Adipocyte (in vitro differentiated cells): Measurements from ENCODE around the gene WFDC2.

Experiments
- DNase-seq: peaks from one replicate; pipeline ENCODE4 v3.0.0-alpha.2; 2015; ENCODE audit warnings: low read depth
- H3K27me3 ChIP-seq: replicated peaks from 2 replicates; pipeline ENCODE4 v1.7.0; 2013; ENCODE audit warnings: mild to moderate bottlenecking, low read length, moderate library complexity; ENCODE audit not compliant: control insufficient read depth, insufficient read depth
- H3K36me3 ChIP-seq: 2 replicates; pipeline ENCODE4 v1.7.0; 2013; ENCODE audit warnings: low read length, mild to moderate bottlenecking, moderate library complexity; ENCODE audit not compliant: control insufficient read depth, insufficient read depth, severe bottlenecking
- H3K4me1 ChIP-seq: 2 replicates; pipeline ENCODE4 v1.7.0; 2013; ENCODE audit warnings: mild to moderate bottlenecking, low read length, moderate library complexity; ENCODE audit not compliant: control insufficient read depth, insufficient read depth
- H3K4me3 ChIP-seq: 2 replicates; pipeline ENCODE4 v1.7.0; 2013; ENCODE audit warnings: mild to moderate bottlenecking, low read length, moderate library complexity
- H3K9ac ChIP-seq: 2 replicates; pipeline ENCODE4 v1.7.0; 2013; ENCODE audit warnings: mild to moderate bottlenecking, low read length, moderate library complexity
- H3K9me3 ChIP-seq: 2 replicates; pipeline ENCODE4 v1.7.0; 2013; ENCODE audit warnings: mild to moderate bottlenecking, low read length, moderate library complexity; ENCODE audit not compliant: control insufficient read depth

The WFDC2 gene, protein sequence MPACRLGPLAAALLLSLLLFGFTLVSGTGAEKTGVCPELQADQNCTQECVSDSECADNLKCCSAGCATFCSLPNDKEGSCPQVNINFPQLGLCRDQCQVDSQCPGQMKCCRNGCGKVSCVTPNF

DNA sequence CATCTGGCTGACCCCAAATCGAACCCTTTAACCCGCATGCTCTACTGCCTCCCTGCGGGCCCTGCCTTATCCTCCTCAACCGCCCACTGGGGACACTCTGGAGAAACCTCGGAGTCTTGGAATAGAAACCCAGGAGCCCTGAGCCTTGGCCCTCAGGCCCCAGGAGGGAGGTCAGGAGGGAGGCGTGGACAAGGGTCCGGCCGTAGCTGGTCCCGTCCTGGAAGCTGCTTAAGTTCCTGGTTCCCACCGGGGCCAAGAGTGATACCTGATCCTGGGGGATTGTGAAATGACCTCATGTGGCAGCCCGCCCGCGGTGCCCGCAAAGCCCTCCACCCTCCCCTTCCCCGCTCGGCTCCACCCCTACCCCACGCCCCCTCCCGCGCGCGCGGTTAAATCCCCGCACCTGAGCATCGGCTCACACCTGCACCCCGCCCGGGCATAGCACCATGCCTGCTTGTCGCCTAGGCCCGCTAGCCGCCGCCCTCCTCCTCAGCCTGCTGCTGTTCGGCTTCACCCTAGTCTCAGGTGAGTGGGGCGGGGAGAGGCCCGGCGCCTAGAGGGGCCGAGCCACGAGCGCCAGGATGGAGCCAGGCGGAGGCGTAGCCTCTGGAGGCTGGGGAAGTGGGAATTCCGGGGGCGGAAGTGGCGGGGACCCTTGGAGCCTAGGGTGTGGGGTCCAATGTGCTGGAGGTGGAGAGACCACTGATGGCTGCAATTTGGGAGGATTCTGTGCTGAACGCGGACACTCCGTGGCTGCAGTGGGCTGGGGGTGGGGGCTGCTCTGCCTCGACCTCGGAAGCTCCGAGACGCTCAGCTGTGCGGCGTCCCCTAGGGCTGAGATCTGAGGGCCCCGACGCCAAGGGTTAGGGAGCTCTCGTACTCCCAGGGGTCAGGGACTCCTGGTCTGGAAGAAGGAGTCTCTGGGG is at the start of gene WFDC2:
Gene WFDC2 (plus strand): TSS at position 418 of the 926 bp plus-strand sequence. CDS start 29 bp downstream, at position 447.
- no peak for DNase-seq
- Histone ChIP-seq H3K9me3 (no peaks in the 10 kb centered on the region), H3K36me3 (no peaks in the 10 kb centered on the region), H3K27me3 (peaks cover 62% of the 10 kb centered on the region), H3K4me3 (peak within 1 kb of the TSS; percentile 65), H3K4me1 (peaks cover 13% of the 10 kb centered on the region), H3K9ac (no peak within 1 kb of the TSS)

DNA sequence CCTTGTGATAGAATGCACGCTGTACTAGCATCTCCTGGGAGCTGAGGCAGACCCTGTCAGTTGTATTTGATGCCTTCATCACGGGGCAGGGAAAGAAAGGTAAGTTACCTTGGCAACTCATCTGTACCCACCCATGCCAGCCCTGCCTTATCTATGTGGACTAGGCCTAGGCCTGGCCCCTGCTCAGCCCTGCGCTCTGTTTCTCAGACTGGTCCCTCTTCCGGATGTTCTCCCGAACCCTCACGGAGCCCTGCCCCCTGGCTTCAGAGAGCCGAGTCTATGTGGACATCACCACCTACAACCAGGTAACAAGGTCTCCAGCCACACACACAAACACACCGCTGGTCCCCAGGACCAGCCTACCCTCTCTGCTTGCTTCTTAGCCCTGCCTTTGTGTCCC is 49.4 kb upstream of the WFDC2 start:
- Histone ChIP-seq H3K4me3 (no peak overlapping the region), H3K36me3 (peaks cover 47% of the 10 kb centered on the region), H3K9me3 (no peaks in the 10 kb centered on the region), H3K4me1 (peaks cover 24% of the 10 kb centered on the region), H3K27me3 (no peaks in the 10 kb centered on the region), H3K9ac (no peak overlapping the region)
- DNase-seq, result no peak

DNA sequence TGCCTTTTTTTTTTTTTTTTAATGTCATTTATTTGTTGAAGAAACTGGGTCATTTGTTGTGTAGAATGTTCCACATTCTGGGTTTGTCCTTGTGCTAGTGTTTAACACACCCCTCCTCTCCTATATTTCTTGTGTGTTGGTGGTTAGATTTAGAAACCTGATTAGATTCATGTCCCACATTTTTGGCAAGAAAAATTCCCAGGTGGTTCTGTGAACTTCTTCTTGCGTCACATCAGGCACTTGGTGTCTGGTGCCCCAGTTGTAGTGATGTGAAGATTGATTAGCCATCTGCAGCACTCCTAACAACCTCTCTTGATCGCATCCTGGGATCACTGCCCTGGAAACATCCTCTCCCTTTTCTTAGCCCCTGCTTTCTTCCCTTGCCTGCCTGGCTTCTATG is 45.9 kb upstream of the WFDC2 start:
- Histone ChIP-seq H3K36me3 (peaks cover 47% of the 10 kb centered on the region), H3K4me3 (no peak overlapping the region)

DNA sequence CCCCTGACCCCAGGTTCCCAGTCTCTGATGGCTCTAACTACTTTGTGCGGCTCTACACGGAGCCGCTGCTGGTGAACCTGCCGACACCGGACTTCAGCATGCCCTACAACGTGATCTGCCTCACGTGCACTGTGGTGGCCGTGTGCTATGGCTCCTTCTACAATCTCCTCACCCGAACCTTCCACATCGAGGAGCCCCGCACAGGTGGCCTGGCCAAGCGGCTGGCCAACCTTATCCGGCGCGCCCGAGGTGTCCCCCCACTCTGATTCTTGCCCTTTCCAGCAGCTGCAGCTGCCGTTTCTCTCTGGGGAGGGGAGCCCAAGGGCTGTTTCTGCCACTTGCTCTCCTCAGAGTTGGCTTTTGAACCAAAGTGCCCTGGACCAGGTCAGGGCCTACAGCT is 44.0 kb upstream of the WFDC2 start:
- DNase-seq, result no peak
- Histone ChIP-seq H3K27me3 (no peaks in the 10 kb centered on the region), H3K4me3 (no peak overlapping the region), H3K9ac (no peak overlapping the region), H3K9me3 (no peaks in the 10 kb centered on the region), H3K36me3 (peaks cover 38% of the 10 kb centered on the region), H3K4me1 (peaks cover 10% of the 10 kb centered on the region)

More for the DNA sequence above, 45.9 kb upstream of the WFDC2 start:
- H3K27me3 ChIP-seq, result no peaks in the 10 kb centered on the region
- H3K4me1 ChIP-seq, result peaks cover 24% of the 10 kb centered on the region
- H3K9ac ChIP-seq, result no peak overlapping the region
- H3K9me3 ChIP-seq, result no peaks in the 10 kb centered on the region
- no peak for DNase-seq

DNA sequence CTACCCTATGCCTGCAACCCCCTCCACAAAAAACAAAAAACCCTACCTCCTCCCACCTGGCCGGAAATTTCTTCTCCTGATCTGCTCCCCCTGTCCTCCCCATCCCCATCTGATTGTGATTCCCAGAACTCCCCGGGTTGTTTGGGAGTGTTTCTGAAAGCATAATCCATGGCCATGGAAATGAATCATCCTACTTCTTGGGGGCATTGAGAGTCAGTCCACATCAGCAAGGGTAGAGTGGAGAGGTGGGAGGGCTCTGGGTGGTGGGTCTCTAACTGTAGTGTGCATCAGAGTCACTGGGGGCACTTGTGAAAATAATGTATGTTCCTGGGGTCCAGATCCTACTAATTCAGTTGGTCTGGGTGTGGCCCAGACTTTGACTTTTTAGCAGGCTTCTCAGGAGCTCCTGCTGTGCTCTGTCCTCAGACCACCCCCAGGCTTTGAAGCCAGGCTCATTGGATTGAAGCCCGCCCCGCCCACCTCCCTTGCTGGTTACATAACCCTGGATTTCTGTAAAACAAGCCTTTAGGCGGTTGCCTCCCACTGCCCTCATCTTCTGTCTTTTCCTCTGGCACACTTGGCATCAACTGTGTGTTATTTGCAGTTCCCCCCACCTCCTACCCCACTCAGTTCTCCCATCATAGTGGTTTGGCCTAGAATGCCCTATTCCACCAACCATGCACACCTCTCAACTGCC is 43.1 kb upstream of the WFDC2 start:
- H3K4me1 ChIP-seq, result peaks cover 10% of the 10 kb centered on the region
- no peaks in the 10 kb centered on the region for H3K27me3 ChIP-seq
- H3K4me3 ChIP-seq, result no peak overlapping the region
- H3K36me3 ChIP-seq, result peaks cover 29% of the 10 kb centered on the region
- no peak overlapping the region for H3K9ac ChIP-seq
- H3K9me3 ChIP-seq, result no peaks in the 10 kb centered on the region
- DNase-seq, result no peak

DNA sequence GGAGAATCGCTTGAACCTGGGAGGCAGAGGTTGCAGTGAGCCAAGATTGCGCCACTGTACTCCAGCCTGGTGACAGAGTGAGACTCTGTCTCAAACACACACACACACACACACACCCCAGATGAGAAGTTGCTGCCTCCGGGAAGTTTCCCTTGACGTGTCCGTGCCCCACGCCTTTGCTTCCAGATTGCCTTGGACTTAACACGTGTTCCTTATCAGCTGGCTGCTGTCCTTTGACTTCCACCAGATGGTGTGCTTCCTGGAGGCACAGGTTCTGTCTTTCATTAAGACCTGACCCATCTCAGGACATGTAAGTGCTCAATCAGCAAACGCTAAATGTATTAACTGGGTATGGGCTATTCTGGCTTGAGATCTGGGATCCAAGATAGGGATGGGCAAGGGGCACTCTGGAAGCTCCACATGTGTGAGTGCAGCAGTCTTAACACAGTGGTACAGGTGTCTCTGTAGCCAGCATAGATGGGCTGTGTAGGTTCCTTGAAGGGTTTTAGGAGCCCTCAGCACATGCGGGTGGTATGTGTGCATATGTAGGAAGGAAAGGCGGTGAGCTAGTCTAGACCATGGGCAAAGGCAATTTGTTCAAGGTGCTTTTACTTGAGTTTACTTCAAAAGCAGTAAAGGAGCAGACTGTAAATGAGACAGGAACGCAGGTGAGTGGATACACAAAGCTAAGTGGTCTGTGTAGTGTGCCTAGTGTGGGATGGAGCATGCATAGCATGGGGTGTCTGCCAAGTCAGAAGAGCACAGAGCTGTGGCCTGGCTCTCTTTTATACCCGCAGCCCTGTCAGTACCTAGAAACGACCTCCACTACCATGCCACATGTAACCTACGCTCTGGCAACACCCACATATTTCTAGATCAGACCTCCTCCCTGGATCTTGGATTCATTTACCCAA is 42.1 kb upstream of the WFDC2 start:
- Histone ChIP-seq H3K4me3 (no peak overlapping the region), H3K4me1 (peaks cover 10% of the 10 kb centered on the region), H3K9me3 (no peaks in the 10 kb centered on the region), H3K36me3 (peaks cover 18% of the 10 kb centered on the region), H3K9ac (no peak overlapping the region), H3K27me3 (no peaks in the 10 kb centered on the region)
- no peak for DNase-seq

DNA sequence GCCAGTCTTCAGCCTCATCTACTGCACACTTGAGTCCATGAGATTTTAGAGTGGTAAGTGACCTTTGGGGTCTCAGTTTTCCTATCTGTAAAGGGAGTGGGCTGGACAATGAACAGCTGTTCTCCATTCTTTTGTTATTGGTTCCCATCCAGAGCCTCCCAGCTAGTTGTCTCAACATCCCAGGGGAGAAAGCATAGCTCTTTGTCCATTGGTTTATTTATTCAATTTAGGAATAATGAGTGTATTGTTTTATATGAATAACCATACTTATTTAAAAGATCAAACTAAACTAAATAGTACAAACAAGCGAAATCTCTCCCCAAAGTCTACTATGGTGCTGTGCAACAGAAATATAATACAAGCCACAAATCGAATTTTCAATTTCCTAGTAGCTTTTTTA is 39.9 kb upstream of the WFDC2 start:
- no peak overlapping the region for H3K9ac ChIP-seq
- H3K9me3 ChIP-seq, result no peaks in the 10 kb centered on the region
- peaks cover 3% of the 10 kb centered on the region for H3K36me3 ChIP-seq
- H3K4me3 ChIP-seq, result no peak overlapping the region
- H3K27me3 ChIP-seq, result no peaks in the 10 kb centered on the region
- H3K4me1 ChIP-seq, result peaks cover 10% of the 10 kb centered on the region
- no peak for DNase-seq

DNA sequence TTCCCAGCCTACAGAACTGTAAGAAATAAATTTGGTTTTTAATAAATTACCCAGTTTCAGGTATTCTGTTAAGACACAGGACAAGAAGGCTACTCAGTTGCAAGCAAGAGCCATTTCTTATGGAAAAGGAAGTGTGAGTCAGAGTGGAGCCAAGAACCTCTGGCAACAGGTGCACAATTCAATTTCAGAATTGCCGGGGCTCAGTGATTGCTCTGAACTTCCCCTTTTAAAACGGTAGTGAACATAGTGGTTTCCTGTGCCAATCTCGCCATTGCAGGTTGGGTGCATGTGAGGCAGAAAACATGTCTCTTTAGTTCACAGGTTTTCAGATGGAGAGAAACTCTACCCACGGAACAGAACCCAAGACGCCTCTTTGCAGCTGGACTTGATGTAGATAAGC is 37.3 kb upstream of the WFDC2 start:
- H3K27me3 ChIP-seq, result no peaks in the 10 kb centered on the region
- no peaks in the 10 kb centered on the region for H3K9me3 ChIP-seq
- H3K4me3 ChIP-seq, result no peak overlapping the region
- DNase-seq, result no peak
- H3K36me3 ChIP-seq, result no peaks in the 10 kb centered on the region
- H3K9ac ChIP-seq, result no peak overlapping the region
- H3K4me1 ChIP-seq, result no peaks in the 10 kb centered on the region

DNA sequence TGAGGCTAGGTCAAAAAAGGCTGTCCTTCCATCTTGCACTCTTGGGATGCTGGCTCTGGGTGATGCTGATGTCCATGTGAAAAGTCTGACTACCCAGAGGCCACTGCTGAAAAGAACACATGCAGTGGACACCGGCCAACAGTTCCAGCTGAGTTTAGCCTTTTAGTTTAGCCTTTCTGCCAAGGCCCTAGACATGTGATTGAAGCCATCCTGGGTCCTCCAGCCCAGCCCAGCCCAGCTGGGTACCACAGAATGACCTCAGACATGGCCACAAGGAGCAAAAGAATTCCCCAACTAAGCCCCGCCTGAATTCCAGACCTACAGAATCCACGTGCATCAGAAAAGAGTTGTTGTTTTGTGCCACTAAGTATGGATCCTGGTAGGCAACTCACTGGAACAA is 36.2 kb upstream of the WFDC2 start:
- DNase-seq, result peak; percentile 54
- Histone ChIP-seq H3K4me1 (no peaks in the 10 kb centered on the region), H3K36me3 (no peaks in the 10 kb centered on the region)

DNA sequence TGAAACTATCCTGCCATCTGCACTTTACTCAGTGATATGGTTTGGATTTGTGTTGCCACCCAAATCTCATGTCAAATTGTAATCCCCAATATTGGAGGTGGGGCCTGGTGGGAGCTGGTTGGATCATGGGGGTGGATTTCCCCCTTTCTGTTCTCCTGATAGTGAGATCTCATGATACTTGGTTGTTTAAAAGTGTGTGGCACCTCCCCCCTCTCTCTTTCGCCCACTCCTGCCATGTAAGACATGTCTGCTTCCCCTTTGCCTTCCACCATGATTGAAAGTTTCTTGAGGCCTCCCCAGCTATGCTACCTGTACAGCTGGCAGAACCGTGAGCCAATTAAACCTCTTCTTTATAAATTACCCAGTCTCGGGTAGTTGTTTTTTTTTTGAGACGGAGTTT is 35.6 kb upstream of the WFDC2 start:
- Histone ChIP-seq H3K9me3 (no peaks in the 10 kb centered on the region), H3K4me3 (no peak overlapping the region), H3K4me1 (no peaks in the 10 kb centered on the region), H3K9ac (no peak overlapping the region), H3K36me3 (no peaks in the 10 kb centered on the region), H3K27me3 (no peaks in the 10 kb centered on the region)
- DNase-seq, result no peak

More for the DNA sequence above, 36.2 kb upstream of the WFDC2 start:
- H3K9me3 ChIP-seq, result no peaks in the 10 kb centered on the region
- H3K27me3 ChIP-seq, result no peaks in the 10 kb centered on the region
- no peak overlapping the region for H3K4me3 ChIP-seq
- H3K9ac ChIP-seq, result no peak overlapping the region
